GM23338 (cell line): ENCODE data around the gene MLST8. TPM values are rescaled to one million over a fixed set of nuclear protein-coding genes. Genes with fewer than 3 reads are reported as not detected.
"Not testable (repeated sequence)": the region's sequence is repeated elsewhere in the genome, so short reads cannot be mapped to it uniquely, and the experiment has no call there.

ENCODE experiments used
- ATAC-seq: fragments of 200-7000 bp; cut with Tn5 transposase; 3 replicates; pipeline ENCODE4 v1.9.1; 2020
- DNase-seq: peaks from one replicate; pipeline ENCODE4 v3.0.0-alpha.2; 2015; ENCODE audit warnings: low spot score
- H2AFZ ChIP-seq: fragments of 200-600 bp; sonication (generic); 2 replicates; pipeline ENCODE4 v1.8.0; 2016; ENCODE audit warnings: antibody characterized with exemption, mild to moderate bottlenecking, moderate library complexity
- H3F3A ChIP-seq: fragments of 200-600 bp; sonication (generic); replicated peaks from 2 replicates; pipeline ENCODE4 v1.8.0; 2017; ENCODE audit warnings: antibody characterized with exemption, mixed run types, low read depth
- H3K27ac ChIP-seq: fragments of 200-600 bp; sonication (generic); 2 replicates; pipeline ENCODE4 v1.6.1; 2016; ENCODE audit warnings: low read depth
- H3K27me3 ChIP-seq: fragments of 200-600 bp; sonication (generic); 2 replicates; pipeline ENCODE4 v1.8.0; 2016; ENCODE audit warnings: mild to moderate bottlenecking, mixed run types, moderate library complexity; ENCODE audit not compliant: insufficient read depth
- H3K36me3 ChIP-seq: fragments of 200-600 bp; sonication (generic); 2 replicates; pipeline ENCODE4 v1.8.0; 2016; ENCODE audit warnings: mild to moderate bottlenecking; ENCODE audit not compliant: insufficient read depth
- H3K4me1 ChIP-seq: fragments of 200-600 bp; sonication (generic); 2 replicates; pipeline ENCODE4 v1.8.0; 2016; ENCODE audit warnings: mild to moderate bottlenecking, moderate library complexity; ENCODE audit not compliant: insufficient read depth
- H3K4me2 ChIP-seq: fragments of 200-600 bp; sonication (generic); 2 replicates; pipeline ENCODE4 v1.7.1; 2017; ENCODE audit warnings: mixed run types
- H3K4me3 ChIP-seq: fragments of 200-600 bp; sonication (generic); 2 replicates; pipeline ENCODE4 v1.6.1; 2016; ENCODE audit warnings: mixed run types
- H3K79me2 ChIP-seq: fragments of 200-600 bp; sonication (generic); replicated peaks from 2 replicates; pipeline ENCODE4 v1.8.0; 2017; ENCODE audit warnings: mild to moderate bottlenecking; ENCODE audit not compliant: insufficient read depth
- H3K9me2 ChIP-seq: fragments of 200-600 bp; sonication (generic); 2 replicates; pipeline ENCODE4 v1.8.0; 2017; ENCODE audit not compliant: insufficient read depth
- H4K20me1 ChIP-seq: fragments of 200-600 bp; sonication (generic); replicated peaks from 2 replicates; pipeline ENCODE4 v1.8.0; 2017; ENCODE audit warnings: mild to moderate bottlenecking; ENCODE audit not compliant: insufficient read depth
- H3K27ac Mint-ChIP-seq: 2 replicates; pipeline ENCODE4 v1.8.0; 2020; ENCODE audit warnings: inconsistent platforms, mild to moderate bottlenecking, moderate library complexity, mixed read lengths
- H3K27me3 Mint-ChIP-seq: 3 replicates; pipeline ENCODE4 v1.8.0; 2022; ENCODE audit warnings: low read depth, mild to moderate bottlenecking, moderate library complexity, mixed read lengths, inconsistent platforms; ENCODE audit not compliant: insufficient read depth, poor library complexity
- H3K36me3 Mint-ChIP-seq: 3 replicates; pipeline ENCODE4 v1.8.0; 2021; ENCODE audit warnings: low read depth, mild to moderate bottlenecking, inconsistent platforms, moderate library complexity, mixed read lengths
- H3K4me1 Mint-ChIP-seq: 3 replicates; pipeline ENCODE4 v1.8.0; 2020; ENCODE audit warnings: mild to moderate bottlenecking, inconsistent platforms, mixed read lengths
- H3K4me3 Mint-ChIP-seq: 3 replicates; pipeline ENCODE4 v1.8.0; 2021; ENCODE audit warnings: moderate library complexity, mild to moderate bottlenecking, inconsistent platforms, mixed read lengths
- H3K9me3 Mint-ChIP-seq: 3 replicates; pipeline ENCODE4 v1.8.0; 2020; ENCODE audit warnings: moderate library complexity, mild to moderate bottlenecking, inconsistent platforms, mixed read lengths
- ETS1 ChIP-seq: IDR thresholded peaks from 2 replicates; pipeline ENCODE4 v1.6.1; 2016; ENCODE audit warnings: antibody characterized with exemption
- EZH2 ChIP-seq: fragments of 200-600 bp; sonication (generic); IDR thresholded peaks from one replicate; pipeline ENCODE4 v1.8.0; 2017; ENCODE audit warnings: antibody characterized with exemption, mild to moderate bottlenecking, low read depth; ENCODE audit not compliant: unreplicated experiment
- JUNB ChIP-seq: IDR thresholded peaks from one replicate; pipeline ENCODE4 v1.6.1; 2016; ENCODE audit warnings: antibody characterized with exemption; ENCODE audit not compliant: unreplicated experiment
- ZNF331 ChIP-seq: fragments of 250-450 bp; sonication (Bioruptor Pico); IDR thresholded peaks from 2 replicates; pipeline ENCODE4 v1.5.0; 2020; ENCODE audit warnings: low read depth, mild to moderate bottlenecking, moderate library complexity
- ZNF462 ChIP-seq: fragments of 250-450 bp; sonication (Bioruptor Pico); IDR thresholded peaks from 2 replicates; pipeline ENCODE4 v1.5.0; 2020; ENCODE audit warnings: mild to moderate bottlenecking, moderate library complexity
- polyA plus RNA-seq: library from polyadenylated mRNA; unstranded; fragments of >200 nt; fragmentation: Nextera tagmentation; extraction: Ambion mirVana; gene quantifications from 2 replicates; pipeline ENCODE4 v1.2.1, GENCODE V29; 2016
- total RNA-seq: library from RNA; depleted of rRNA; stranded (reverse); fragments of >200 nt; shearing (Covaris generic); gene quantifications from 2 replicates; pipeline ENCODE4 v1.2.3, GENCODE V29; 2014; rRNA removed

The MLST8 gene
- total and polyA plus RNA-seq, 2 experiments from 2014 or later = 58.8 to 138 TPM

GRCh38 chr16:2257726-2258125 lies 52.5 kb downstream of the MLST8 start:
- H3K4me3 ChIP-seq = no peak overlapping the region
- no peaks in the 10 kb centered on the region for H3K9me2 ChIP-seq
- peaks cover 7% of the 10 kb centered on the region; the same call in 2 of the 3 replicates for H3K4me1 Mint-ChIP-seq
- peaks cover 100% of the 10 kb centered on the region for H3K36me3 Mint-ChIP-seq
- no peak overlapping the region for H3K4me3 Mint-ChIP-seq
- H3K9me3 Mint-ChIP-seq = no peaks in the 10 kb centered on the region
- H3K27me3 Mint-ChIP-seq = peaks cover 9% of the 10 kb centered on the region
- ATAC-seq (no peak), DNase-seq (no peak)
- H3K27ac ChIP-seq = 0 out of 2 replicates have a peak overlapping the region, but pooled peaks have one; percentile 36
- H3K4me2 ChIP-seq = no peak overlapping the region
- H3F3A ChIP-seq = peaks cover 76% of the 10 kb centered on the region
- no peaks in the 10 kb centered on the region for H3K27me3 ChIP-seq
- no peak overlapping the region for H2AFZ ChIP-seq
- no peaks in the 10 kb centered on the region for H3K4me1 ChIP-seq
- TF ChIP-seq ZNF462 (CRISPR knock-in tag) = no peak
- no peak for TF ChIP-seq EZH2
- TF ChIP-seq JUNB = no peak
- TF ChIP-seq ETS1 = no peak
- TF ChIP-seq ZNF331 (CRISPR knock-in tag) = no peak
- peaks cover 60% of the 10 kb centered on the region for H3K79me2 ChIP-seq
- H3K36me3 ChIP-seq = peaks cover 83% of the 10 kb centered on the region
- no peak overlapping the region for H3K27ac Mint-ChIP-seq
- H4K20me1 ChIP-seq = peaks cover 62% of the 10 kb centered on the region

- Histone ChIP-seq H3K36me3 (peaks cover 91% of the 10 kb centered on the region), H3K27ac (0 out of 2 replicates have a peak overlapping the region, but pooled peaks have one; percentile 74), H4K20me1 (peaks cover 67% of the 10 kb centered on the region), H3K79me2 (peaks cover 68% of the 10 kb centered on the region), H3F3A (peaks cover 69% of the 10 kb centered on the region)
- not testable (repeated sequence) for ATAC-seq, H3K4me2 ChIP-seq, H3K9me3 Mint-ChIP-seq, H3K27me3 Mint-ChIP-seq, DNase-seq, H3K4me1 ChIP-seq, H2AFZ ChIP-seq, H3K27ac Mint-ChIP-seq, H3K27me3 ChIP-seq, H3K4me3 ChIP-seq, H3K4me1 Mint-ChIP-seq, H3K4me3 Mint-ChIP-seq, H3K9me2 ChIP-seq
- H3K36me3 Mint-ChIP-seq = peaks cover 100% of the 10 kb centered on the region
Measured at GRCh38 chr16:2258530-2258929, 53.3 kb downstream of the MLST8 start.

Other genes with a start within 250 kb of the MLST8 start
- gene NDUFB10, start 245.9 kb upstream of the MLST8 start, total RNA-seq = 244 and 280 TPM in 2 replicates
- gene NDUFB10, start 245.9 kb upstream of the MLST8 start, polyA plus RNA-seq = 495 and 527 TPM in 2 replicates
- 3,232 and 3,786 TPM in 2 replicates for gene RPS2, start 240.6 kb upstream of the MLST8 start, total RNA-seq
- 3,992 and 4,335 TPM in 2 replicates for gene RPS2, start 240.6 kb upstream of the MLST8 start, polyA plus RNA-seq
- gene RNF151, start 238.6 kb upstream of the MLST8 start, total RNA-seq = not detected in 2 replicates
- not detected in 2 replicates for gene RNF151, start 238.6 kb upstream of the MLST8 start, polyA plus RNA-seq
- 122 and 157 TPM in 2 replicates for gene TBL3, start 233.4 kb upstream of the MLST8 start, total RNA-seq
- gene TBL3, start 233.4 kb upstream of the MLST8 start, polyA plus RNA-seq = 67.0 and 68.8 TPM in 2 replicates
- gene NOXO1, start 224.0 kb upstream of the MLST8 start, total RNA-seq = 1.2 and 2.0 TPM in 2 replicates
- gene NOXO1, start 224.0 kb upstream of the MLST8 start, polyA plus RNA-seq = 2.0 and 2.6 TPM in 2 replicates
- 40.1 and 53.2 TPM in 2 replicates for gene GFER, start 221.3 kb upstream of the MLST8 start, total RNA-seq
- gene GFER, start 221.3 kb upstream of the MLST8 start, polyA plus RNA-seq = 64.5 and 68.5 TPM in 2 replicates
- gene SYNGR3, start 215.5 kb upstream of the MLST8 start, total RNA-seq = 72.2 and 77.7 TPM in 2 replicates
- 44.7 and 45.4 TPM in 2 replicates for gene SYNGR3, start 215.5 kb upstream of the MLST8 start, polyA plus RNA-seq
- gene ZNF598, start 195.6 kb upstream of the MLST8 start, total RNA-seq = 31.7 and 48.6 TPM in 2 replicates
- gene ZNF598, start 195.6 kb upstream of the MLST8 start, polyA plus RNA-seq = 8.5 and 10.2 TPM in 2 replicates
- gene NPW, start 185.7 kb upstream of the MLST8 start, total RNA-seq = 1.9 and 4.5 TPM in 2 replicates
- 37.0 and 37.6 TPM in 2 replicates for gene NPW, start 185.7 kb upstream of the MLST8 start, polyA plus RNA-seq
- gene NHERF2, start 178.6 kb upstream of the MLST8 start, total RNA-seq = 15.4 and 16.5 TPM in 2 replicates
- gene NHERF2, start 178.6 kb upstream of the MLST8 start, polyA plus RNA-seq = 12.0 and 21.0 TPM in 2 replicates
- gene NTHL1, start 157.6 kb upstream of the MLST8 start, total RNA-seq = 84.6 and 97.1 TPM in 2 replicates
- 87.9 and 94.9 TPM in 2 replicates for gene NTHL1, start 157.6 kb upstream of the MLST8 start, polyA plus RNA-seq
- gene TSC2, start 157.5 kb upstream of the MLST8 start, total RNA-seq = 81.4 and 93.0 TPM in 2 replicates
- gene TSC2, start 157.5 kb upstream of the MLST8 start, polyA plus RNA-seq = 36.3 and 40.5 TPM in 2 replicates
- 75.5 and 107 TPM in 2 replicates for gene PKD1, start 69.6 kb upstream of the MLST8 start, total RNA-seq
- gene PKD1, start 69.6 kb upstream of the MLST8 start, polyA plus RNA-seq = 18.5 and 21.1 TPM in 2 replicates
- 3.7 and 4.1 TPM in 2 replicates for gene RAB26, start 56.8 kb upstream of the MLST8 start, total RNA-seq
- gene RAB26, start 56.8 kb upstream of the MLST8 start, polyA plus RNA-seq = 8.7 and 11.6 TPM in 2 replicates
- gene TRAF7, start 49.7 kb upstream of the MLST8 start, total RNA-seq = 133 and 143 TPM in 2 replicates
- 36.4 and 41.4 TPM in 2 replicates for gene TRAF7, start 49.7 kb upstream of the MLST8 start, polyA plus RNA-seq
- gene CASKIN1, start 8.8 kb upstream of the MLST8 start, total RNA-seq = 2.4 and 6.2 TPM in 2 replicates
- 1.0 TPM in 2 replicates for gene CASKIN1, start 8.8 kb upstream of the MLST8 start, polyA plus RNA-seq
- 3.8 and 5.3 TPM in 2 replicates for gene BRICD5, start 5.4 kb downstream of the MLST8 start, total RNA-seq
- gene BRICD5, start 5.4 kb downstream of the MLST8 start, polyA plus RNA-seq = 4.8 and 6.3 TPM in 2 replicates
- 59.3 and 80.3 TPM in 2 replicates for gene PGP, start 9.4 kb downstream of the MLST8 start, total RNA-seq
- gene PGP, start 9.4 kb downstream of the MLST8 start, polyA plus RNA-seq = 44.4 and 52.1 TPM in 2 replicates
- gene E4F1, start 18.1 kb downstream of the MLST8 start, total RNA-seq = 42.0 and 45.5 TPM in 2 replicates
- gene E4F1, start 18.1 kb downstream of the MLST8 start, polyA plus RNA-seq = 22.6 and 22.7 TPM in 2 replicates
- 0.66 TPM in 1 of 2 replicates, not detected in the other for gene DNASE1L2, start 31.0 kb downstream of the MLST8 start, total RNA-seq
- gene DNASE1L2, start 31.0 kb downstream of the MLST8 start, polyA plus RNA-seq = 0.23 and 0.42 TPM in 2 replicates
- gene ECI1, start 46.1 kb downstream of the MLST8 start, total RNA-seq = 117 and 118 TPM in 2 replicates
- gene ECI1, start 46.1 kb downstream of the MLST8 start, polyA plus RNA-seq = 143 and 152 TPM in 2 replicates
- gene RNPS1, start 62.7 kb downstream of the MLST8 start, total RNA-seq = 372 and 384 TPM in 2 replicates
- gene RNPS1, start 62.7 kb downstream of the MLST8 start, polyA plus RNA-seq = 298 and 315 TPM in 2 replicates
- 3.2 and 4.1 TPM in 2 replicates for gene ABCA3, start 135.3 kb downstream of the MLST8 start, total RNA-seq
- gene ABCA3, start 135.3 kb downstream of the MLST8 start, polyA plus RNA-seq = 1.8 and 3.0 TPM in 2 replicates
- 53.0 and 54.2 TPM in 2 replicates for gene CCNF, start 224.0 kb downstream of the MLST8 start, total RNA-seq
- gene CCNF, start 224.0 kb downstream of the MLST8 start, polyA plus RNA-seq = 21.2 and 24.5 TPM in 2 replicates